GM12872 (cell line): ENCODE data around the gene GBF1.

Source experiments
- TF ChIP-seq, protein P1 (sequence below): IDR thresholded peaks from 3 replicates; pipeline ENCODE4 v1.5.1; 2011; ENCODE audit warnings: low read depth, mild to moderate bottlenecking, low read length, moderate library complexity; ENCODE audit not compliant: insufficient read depth

Gene GBF1

GRCh38 chr10:102367441-102367840, 122.1 kb downstream of the GBF1 start:
- TF ChIP-seq, protein P1, sequence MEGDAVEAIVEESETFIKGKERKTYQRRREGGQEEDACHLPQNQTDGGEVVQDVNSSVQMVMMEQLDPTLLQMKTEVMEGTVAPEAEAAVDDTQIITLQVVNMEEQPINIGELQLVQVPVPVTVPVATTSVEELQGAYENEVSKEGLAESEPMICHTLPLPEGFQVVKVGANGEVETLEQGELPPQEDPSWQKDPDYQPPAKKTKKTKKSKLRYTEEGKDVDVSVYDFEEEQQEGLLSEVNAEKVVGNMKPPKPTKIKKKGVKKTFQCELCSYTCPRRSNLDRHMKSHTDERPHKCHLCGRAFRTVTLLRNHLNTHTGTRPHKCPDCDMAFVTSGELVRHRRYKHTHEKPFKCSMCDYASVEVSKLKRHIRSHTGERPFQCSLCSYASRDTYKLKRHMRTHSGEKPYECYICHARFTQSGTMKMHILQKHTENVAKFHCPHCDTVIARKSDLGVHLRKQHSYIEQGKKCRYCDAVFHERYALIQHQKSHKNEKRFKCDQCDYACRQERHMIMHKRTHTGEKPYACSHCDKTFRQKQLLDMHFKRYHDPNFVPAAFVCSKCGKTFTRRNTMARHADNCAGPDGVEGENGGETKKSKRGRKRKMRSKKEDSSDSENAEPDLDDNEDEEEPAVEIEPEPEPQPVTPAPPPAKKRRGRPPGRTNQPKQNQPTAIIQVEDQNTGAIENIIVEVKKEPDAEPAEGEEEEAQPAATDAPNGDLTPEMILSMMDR = no peak

GRCh38 chr10:102368077-102368476, 122.7 kb downstream of the GBF1 start:
- TF ChIP-seq, protein P1 = no peak

DNA sequence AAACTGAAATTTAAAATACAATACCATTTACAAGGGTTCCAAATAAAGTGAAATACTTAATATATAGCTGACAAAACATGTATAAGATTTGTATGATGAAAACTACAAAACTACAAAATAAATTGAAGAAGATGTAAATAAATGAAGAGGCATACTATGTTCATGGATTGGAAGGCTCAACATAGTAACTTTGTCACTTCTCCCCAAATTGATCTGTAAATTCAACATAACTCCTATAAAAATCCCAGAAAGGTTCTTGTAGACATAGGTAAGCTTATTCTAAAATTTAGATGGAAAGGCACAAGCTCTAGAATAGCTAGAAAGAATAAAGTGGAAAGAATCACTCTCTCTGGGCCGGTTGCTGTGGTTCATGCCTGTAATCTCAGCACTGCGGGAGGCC, 126.0 kb downstream of the GBF1 start:
- TF ChIP-seq, protein P1 = no peak

- TF ChIP-seq, protein P1 = no peak
Observed at GRCh38 chr10:102375250-102375649, 129.9 kb downstream of the GBF1 start.

DNA sequence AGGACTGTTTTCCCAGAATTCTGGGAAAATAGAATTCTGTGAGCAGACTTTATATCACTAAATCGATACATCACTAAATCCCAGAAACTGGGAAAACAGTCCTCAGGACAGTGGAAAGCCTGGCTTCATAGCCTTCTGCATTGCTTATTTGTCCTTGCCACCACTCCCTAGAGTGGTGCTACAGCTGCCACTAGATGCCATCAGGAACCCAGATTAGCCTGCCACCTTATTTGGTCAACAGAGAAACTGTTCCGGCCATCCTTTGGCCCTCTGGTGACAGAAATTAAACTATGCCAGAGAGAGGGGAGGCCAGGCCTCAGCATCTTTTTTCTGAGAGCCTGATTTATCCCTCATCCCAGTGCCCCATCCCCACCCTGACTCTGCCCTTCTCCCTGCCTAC, 130.5 kb downstream of the GBF1 start:
- TF ChIP-seq, protein P1 = no peak

DNA sequence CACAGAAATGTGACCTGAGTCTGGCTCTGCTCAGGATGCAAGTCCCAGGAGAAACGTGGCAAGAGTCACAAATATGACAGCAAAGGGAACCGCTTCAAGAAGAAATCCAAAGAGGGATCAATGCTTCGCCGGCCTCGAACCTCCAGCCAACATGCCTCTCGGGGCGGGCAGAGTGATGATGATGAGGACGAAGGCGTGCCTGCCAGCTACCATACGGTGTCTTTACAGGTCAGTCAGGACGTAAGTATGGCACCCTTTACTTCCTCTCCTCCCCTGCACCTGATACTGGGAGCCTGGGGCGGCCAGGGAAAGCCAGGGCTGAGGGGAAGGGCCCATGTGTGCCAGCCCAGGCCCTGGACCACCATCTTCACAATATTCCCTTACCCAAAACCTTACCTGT, 131.6 kb downstream of the GBF1 start:
- TF ChIP-seq, protein P1 = no peak

- TF ChIP-seq, protein P1 = no peak
Observed at GRCh38 chr10:102379383-102379782, 134.1 kb downstream of the GBF1 start.

DNA sequence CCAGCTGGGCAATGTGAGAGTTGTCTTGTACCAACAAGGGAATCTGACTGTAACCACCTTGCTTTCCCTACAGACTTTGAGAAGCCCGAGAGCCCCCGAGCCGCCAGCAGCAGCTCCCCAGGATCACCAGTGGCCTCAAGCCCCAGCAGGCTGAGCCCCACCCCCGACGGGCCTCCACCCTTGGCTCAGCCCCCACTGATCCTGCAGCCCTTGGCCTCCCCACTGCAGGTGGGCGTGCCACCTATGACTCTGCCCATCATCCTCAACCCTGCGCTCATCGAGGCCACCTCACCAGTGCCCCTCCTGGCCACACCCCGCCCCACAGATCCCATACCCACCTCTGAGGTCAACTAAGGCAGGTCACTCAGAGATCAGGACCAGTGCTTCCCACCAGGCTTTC, 136.7 kb downstream of the GBF1 start:
- TF ChIP-seq, protein P1 = no peak
